Skeletal muscle satellite cell (primary cell): Measurements from ENCODE around the gene SNRPD2. TPM values are rescaled to one million over a fixed set of nuclear protein-coding genes. Genes with fewer than 3 reads are reported as not detected.

Experiments
- small RNA-seq: library from RNA; depleted of rRNA; stranded (forward); fragments of <200 nt; gene quantifications from one replicate; pipeline ENCODE3, GENCODE V24; 2012

Gene SNRPD2

Small RNA genes lying within 50 kb of the gene (small RNA-seq; reads per million reads assigned to genes)
- gene MIR642A (0.28 reads per million), gene RN7SL836P (not detected)
